ENCODE data around the gene ZNF253.
A peak's percentile ranks its signal among the peaks of the same experiment; 100 is the strongest.
"Not testable (repeated sequence)": the region's sequence is repeated elsewhere in the genome, so short reads cannot be mapped to it uniquely, and the experiment has no call there.

Gene ZNF253

GRCh38 chr19:19892055-19892941 is 26.6 kb downstream of the ZNF253 start:
- not testable (repeated sequence) for DNase-seq (ENCODE audit: low read depth, low spot score); H3K27ac ChIP-seq

- DNase-seq (ENCODE audit: low read depth, low spot score) = no peak
- H3K27ac ChIP-seq = peak overlapping the region; percentile 73
These were observed 34.6 kb downstream of the ZNF253 start for GRCh38 chr19:19900139-19900728.

DNA sequence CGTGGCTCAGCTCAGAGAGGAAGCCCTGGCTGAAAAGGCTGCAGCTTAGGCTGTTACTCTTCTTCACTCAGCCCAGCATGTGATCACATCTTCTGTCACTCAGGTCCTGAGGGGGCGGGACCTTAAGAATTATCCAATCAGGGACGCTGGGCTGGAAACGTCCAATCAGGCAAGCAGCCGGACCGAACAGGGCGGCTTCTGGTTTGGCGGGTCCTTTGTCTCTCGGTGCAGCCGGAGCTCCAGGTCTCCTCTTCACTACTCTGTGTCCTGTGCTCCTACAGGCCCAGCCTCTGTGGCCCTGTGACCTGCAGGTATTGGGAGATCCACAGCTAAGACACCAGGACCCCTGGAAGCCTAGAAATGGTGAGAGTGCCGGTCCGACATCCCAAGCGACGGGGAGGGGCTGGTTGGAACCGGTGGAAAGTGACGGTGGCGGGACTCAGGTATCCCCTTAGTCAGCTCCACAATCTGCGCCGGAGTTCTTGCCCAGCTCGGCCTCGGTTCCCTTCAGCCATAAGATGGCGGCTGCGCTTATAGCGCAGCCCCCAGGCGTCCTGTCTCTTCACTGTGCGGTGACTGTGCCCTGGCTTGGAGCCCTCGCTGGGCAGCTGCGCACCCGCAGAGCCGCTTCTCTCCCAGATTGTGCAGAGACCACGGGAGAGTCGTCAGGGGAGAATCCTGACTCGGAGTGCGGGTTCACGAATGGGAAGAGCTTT is 35.2 kb downstream of the ZNF253 start, which contains the start of gene ZNF93:
TSS of gene ZNF93 (plus strand) at position 218 of the 716 bp plus-strand sequence. CDS start at position 361, 143 bp downstream.
- peak within 1 kb of the TSS; percentile 73 for H3K27ac ChIP-seq
- DNase-seq (ENCODE audit: low read depth, low spot score) = peak; percentile 74

DNA sequence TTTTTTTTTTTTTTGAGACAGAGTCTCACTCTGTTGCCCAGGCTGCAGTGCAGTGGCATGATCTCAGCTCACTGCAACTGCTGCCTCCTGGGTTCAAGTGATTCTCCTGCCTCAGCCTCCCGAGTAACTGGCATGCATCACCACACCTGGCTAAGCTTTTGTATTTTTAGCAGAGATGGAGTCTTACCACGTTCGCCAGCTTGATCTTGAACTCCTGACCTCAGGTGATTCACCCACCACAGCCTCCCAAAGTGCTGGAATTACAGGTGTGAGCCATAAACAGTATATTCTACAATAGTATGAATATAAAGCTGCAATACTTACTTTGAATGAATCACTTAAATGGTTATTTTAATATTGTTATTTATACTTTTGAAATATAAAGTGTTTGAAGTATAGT is 41.9 kb downstream of the ZNF253 start:
- DNase-seq (ENCODE audit: low read depth, low spot score); H3K27ac ChIP-seq: not testable (repeated sequence)

DNA sequence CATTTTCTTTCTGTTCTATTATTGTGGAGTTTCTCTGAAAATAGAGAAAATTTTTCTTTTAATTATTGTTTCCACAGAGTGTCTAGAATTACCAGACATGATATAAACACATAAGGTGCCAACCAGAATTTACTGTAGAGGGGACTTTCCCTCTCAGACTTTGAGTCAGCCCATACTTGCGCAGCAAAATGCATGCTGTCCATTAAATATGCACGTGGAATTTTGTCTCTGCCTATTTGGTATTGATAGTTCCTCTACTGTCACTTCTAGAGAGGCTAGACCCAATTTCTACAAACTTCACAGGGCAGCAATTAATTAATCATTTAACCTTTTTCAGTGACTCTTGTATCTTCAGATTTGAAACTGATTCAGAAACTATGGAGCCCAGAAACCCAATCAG is 44.0 kb downstream of the ZNF253 start:
- DNase-seq (ENCODE audit: low read depth, low spot score) = no peak
- no peak overlapping the region for H3K27ac ChIP-seq

DNA sequence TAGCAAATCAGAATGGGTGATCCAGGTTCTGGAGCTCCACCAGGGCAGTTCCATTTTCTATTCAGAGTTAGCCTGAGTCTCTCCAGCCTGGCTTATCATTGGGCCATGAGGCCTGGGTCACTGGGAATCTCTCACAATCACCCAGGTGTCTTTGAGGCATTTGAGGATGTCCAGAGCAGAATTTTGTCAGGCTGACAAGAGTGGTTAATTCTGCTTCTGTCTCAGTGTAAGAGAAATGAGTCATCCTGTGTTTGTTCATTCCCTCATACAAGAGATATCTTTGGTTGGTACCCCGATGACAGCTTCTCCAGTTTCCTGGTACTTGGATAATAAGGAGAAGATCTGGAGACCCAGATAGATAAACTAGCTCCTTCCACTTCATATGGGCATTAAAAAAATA is 45.5 kb downstream of the ZNF253 start:
- no peak overlapping the region for H3K27ac ChIP-seq
- no peak for DNase-seq (ENCODE audit: low read depth, low spot score)

DNA sequence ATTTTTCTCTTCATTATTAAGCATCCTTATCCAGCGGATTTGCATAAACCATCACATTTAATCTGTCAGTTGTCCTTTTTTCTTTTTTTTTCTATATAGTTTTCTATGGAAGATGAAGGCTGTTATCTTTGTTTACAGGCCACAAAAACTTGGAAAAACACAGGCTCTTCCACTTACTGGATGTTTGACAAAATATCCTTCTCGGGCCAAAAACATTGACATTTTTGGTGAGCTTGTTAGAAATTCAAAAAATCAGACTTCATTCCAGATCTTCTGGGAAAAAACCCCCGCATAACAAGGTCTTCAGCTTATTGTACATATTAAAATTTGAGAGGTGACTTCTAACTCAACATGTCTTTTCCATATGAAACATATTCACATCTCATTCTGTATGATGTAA is 48.9 kb downstream of the ZNF253 start:
- DNase-seq (ENCODE audit: low read depth, low spot score) = no peak
- no peak overlapping the region for H3K27ac ChIP-seq

- H3K27ac ChIP-seq; DNase-seq (ENCODE audit: low read depth, low spot score): not testable (repeated sequence)
These were observed 64.7 kb downstream of the ZNF253 start for GRCh38 chr19:19930417-19930816.

DNA sequence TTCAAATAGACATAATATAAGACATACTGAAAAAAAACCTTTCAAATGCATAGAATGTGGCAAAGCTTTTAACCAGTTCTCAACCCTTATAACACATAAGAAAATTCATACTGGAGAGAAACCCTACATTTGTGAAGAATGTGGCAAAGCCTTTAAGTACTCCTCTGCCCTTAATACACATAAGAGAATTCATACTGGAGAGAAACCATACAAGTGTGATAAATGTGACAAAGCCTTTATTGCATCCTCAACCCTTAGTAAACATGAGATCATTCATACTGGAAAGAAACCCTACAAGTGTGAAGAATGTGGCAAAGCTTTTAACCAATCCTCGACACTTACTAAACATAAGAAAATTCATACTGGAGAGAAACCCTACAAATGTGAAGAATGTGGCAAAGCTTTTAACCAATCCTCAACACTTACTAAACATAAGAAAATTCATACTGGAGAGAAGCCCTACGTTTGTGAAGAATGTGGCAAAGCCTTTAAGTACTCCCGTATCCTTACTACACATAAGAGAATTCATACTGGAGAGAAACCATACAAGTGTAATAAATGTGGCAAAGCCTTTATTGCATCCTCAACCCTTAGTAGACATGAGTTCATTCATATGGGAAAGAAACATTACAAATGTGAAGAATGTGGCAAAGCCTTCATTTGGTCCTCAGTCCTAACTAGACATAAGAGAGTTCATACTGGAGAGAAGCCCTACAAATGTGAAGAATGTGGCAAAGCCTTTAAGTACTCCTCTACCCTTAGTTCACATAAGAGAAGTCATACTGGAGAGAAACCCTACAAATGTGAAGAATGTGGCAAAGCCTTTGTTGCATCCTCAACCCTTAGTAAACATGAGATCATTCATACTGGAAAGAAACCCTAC is 68.0 kb downstream of the ZNF253 start:
- not testable (repeated sequence) for H3K27ac ChIP-seq; DNase-seq (ENCODE audit: low read depth, low spot score)

- H3K27ac ChIP-seq = no peak overlapping the region
- DNase-seq (ENCODE audit: low read depth, low spot score) = no peak
These were observed 71.7 kb downstream of the ZNF253 start for GRCh38 chr19:19937403-19937802.

GRCh38 chr19:19938449-19938848 is 72.8 kb downstream of the ZNF253 start:
- no peak overlapping the region for H3K27ac ChIP-seq
- no peak for DNase-seq (ENCODE audit: low read depth, low spot score)

- no peak for DNase-seq (ENCODE audit: low read depth, low spot score)
- no peak overlapping the region for H3K27ac ChIP-seq
These were observed 78.3 kb downstream of the ZNF253 start for GRCh38 chr19:19943848-19944582.
